Measurements from ENCODE around the gene IFT88. TPM values are rescaled to one million over a fixed set of nuclear protein-coding genes. Genes with fewer than 3 reads are reported as not detected.

IFT88 gene
- polyA plus RNA-seq, 3 donors from 2014 or later = 5.6 to 6.9 (median 6.2) TPM

DNA sequence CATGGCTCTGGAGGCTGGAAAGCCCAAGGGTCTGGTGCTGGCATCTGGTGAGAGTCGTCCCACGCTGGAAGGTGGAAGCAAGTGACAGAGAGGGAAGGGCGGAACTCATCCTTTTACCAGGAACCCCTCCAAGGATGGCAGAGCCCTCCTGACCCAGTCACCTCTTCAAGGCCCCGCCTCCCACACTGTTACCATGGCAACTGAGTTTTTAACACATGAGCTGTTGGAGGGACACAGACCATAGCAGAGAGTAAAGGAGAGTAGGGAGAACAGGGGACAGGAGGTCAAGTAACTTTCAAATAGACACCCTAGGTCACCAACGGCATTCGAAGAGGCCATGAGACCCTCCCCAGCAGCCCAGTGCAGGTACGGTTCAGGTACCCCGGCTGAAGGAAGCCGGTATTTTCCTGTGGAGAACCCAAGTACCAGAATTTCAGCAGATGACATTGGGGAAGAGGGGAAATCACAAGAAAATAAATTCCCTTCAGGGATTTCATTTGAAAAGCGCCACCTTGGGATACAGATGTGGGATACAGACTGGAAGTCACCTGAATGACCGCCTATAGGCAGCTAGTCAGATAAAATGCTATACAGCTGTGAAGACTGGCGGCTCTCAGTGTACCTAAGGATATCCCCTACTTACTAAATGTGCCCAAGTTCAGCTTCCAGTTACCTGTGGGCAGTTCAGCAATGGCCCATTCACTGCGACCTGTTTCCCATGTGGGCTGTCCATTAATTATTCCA, 144.5 kb downstream of the IFT88 start:
- Mint-ChIP-seq H3K9me3 (no peaks in the 10 kb centered on the region), H3K27ac (no peak overlapping the region), H3K4me3 (no peak overlapping the region), H3K36me3 (no peaks in the 10 kb centered on the region), H3K27me3 (ENCODE audit: low read depth in 3 of 3) (peaks cover 5 to 8% (median 7%) of the 10 kb centered on the region in 3 donors), H3K4me1 (peaks cover 3 to 12% of the 10 kb centered on the region in 2 donors)
- no peak for DNase-seq

DNA sequence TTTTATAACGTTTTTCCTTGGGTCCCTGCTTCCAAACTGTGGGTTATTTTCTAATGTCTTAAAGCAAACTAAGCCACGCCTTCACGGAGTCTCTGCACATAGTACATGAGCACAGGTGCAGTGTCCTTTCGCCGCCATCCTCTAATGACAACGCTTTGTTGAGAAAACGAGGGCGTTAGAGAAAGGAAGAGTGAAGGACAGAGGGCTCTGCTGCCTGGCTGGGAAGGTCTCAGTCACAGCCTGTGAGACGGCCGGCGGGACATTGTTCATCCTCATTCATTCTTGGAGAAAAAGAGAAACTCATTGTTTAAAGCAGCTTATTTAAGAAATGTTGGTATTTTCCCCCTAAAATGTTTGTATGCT, 146.0 kb downstream of the IFT88 start:
- no peak for DNase-seq
- Mint-ChIP-seq H3K9me3 (no peaks in the 10 kb centered on the region), H3K36me3 (no peaks in the 10 kb centered on the region), H3K4me1 (peaks cover 3 to 12% of the 10 kb centered on the region in 2 donors), H3K4me3 (peak overlapping the region in 2 of 5 donors; percentile 23 to 26), H3K27ac (no peak overlapping the region), H3K27me3 (ENCODE audit: low read depth in 3 of 3) (peaks cover 5 to 8% (median 5%) of the 10 kb centered on the region in 3 donors)

DNA sequence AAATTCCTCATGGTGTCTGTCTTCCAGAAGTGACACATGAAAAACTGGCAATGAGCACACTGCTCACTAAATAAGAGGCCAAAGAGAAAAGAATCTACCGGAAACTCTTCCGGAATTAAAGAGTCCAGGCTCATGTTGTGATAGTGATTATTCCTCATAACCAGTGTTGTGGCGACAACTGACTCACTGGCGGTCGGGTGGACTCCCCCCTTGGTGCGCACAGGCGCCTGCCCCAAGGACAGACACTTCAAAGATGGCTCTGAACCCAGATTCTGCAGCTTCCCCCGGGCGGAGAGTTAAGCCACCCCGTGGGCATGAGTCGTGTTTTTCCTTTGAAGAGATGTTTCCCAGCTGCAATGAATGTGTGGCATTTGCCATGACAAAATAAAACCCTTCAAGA, 146.8 kb downstream of the IFT88 start:
- Mint-ChIP-seq H3K36me3 (no peaks in the 10 kb centered on the region), H3K27me3 (ENCODE audit: low read depth in 3 of 3) (peaks cover 5 to 8% (median 5%) of the 10 kb centered on the region in 3 donors), H3K4me3 (no peak overlapping the region), H3K27ac (no peak overlapping the region), H3K4me1 (peaks cover 3 to 12% of the 10 kb centered on the region in 2 donors), H3K9me3 (no peaks in the 10 kb centered on the region)
- no peak for DNase-seq

DNA sequence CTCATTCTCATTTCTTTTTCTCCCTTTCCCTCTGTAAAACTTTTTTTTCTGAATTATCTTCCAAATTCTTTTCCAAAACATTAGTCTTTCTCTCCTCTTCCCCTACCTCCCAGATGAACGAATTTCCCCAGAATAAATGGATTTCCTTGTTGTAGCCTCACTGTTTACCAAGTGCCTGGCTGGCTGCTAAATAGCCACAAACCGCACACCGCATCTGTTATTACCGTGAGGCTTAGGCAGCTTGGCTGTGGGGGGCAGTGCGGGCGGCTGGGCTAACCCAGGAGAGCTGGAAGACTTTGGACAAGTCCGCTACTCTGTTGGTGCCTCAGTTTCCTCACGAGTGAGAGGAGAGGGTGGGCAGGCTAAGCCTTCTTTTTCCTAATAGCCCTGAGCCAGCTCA, 147.2 kb downstream of the IFT88 start:
- H3K36me3 Mint-ChIP-seq = no peaks in the 10 kb centered on the region
- peaks cover 3 to 8% (median 5%) of the 10 kb centered on the region in 3 donors for H3K27me3 Mint-ChIP-seq (ENCODE audit: low read depth in 3 of 3)
- DNase-seq = no peak
- H3K9me3 Mint-ChIP-seq = no peaks in the 10 kb centered on the region
- H3K4me3 Mint-ChIP-seq = no peak overlapping the region
- peaks cover 3 to 12% of the 10 kb centered on the region in 2 donors for H3K4me1 Mint-ChIP-seq
- H3K27ac Mint-ChIP-seq = no peak overlapping the region

DNA sequence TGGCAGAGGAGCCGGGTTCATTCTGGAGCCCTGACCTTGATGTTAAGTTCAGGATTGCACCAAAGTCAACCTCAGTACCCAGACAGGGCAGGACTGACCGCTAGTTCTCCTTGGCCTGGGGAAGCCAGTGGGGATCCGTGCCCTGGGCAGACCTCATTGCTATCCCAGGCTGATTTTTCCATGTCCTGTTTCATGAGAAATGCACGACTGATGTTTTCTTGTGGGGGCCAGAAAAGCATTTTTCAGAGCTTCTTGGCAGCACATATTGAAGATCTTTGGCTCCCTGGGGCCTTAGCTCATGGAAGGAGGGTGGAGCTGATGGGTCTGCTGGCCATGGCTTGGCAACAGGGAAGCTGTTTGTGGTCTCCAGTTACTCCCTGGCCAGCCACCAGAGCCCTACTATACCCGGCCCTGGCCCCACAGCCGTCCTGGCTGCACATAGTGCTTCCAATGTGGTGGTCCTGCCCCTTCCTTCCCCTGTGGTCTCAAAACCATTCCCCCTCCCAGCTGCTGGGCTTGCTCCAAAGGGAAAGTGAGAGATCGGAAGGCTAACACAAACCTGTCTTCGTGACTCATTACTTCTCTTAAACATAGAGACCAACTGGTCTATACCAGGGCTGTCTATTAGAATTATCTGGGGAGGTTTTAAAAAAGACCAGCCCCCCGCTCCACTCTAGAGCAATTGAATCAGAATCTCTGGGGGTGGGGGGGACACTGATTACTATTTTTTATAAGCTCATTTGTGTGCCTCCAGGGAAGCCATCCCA, 147.8 kb downstream of the IFT88 start:
- H3K36me3 Mint-ChIP-seq = no peaks in the 10 kb centered on the region
- H3K4me1 Mint-ChIP-seq = peaks cover 3 to 12% of the 10 kb centered on the region in 2 donors
- H3K4me3 Mint-ChIP-seq = no peak overlapping the region
- no peak for DNase-seq
- peaks cover 3 to 8% (median 5%) of the 10 kb centered on the region in 3 donors for H3K27me3 Mint-ChIP-seq (ENCODE audit: low read depth in 3 of 3)
- H3K9me3 Mint-ChIP-seq = no peaks in the 10 kb centered on the region
- no peak overlapping the region for H3K27ac Mint-ChIP-seq

DNA sequence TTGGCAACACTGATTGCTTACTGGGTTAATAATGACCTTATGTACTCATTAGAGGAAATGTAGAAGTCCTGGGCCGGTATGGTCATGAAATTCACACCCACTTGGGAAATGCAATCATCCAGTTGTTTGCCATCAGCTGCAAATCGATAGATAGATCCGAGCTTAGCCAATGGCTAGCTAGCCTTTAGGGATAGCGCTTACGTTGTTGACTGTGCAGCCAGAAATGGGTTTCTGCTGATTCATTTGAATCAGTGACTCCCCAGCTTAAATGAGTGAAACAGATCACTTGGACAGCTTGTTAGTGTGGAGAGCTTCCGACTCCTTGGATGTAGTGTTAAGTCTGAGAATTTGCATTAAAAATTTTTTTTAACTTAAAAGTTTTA, 148.4 kb downstream of the IFT88 start:
- Mint-ChIP-seq H3K36me3 (no peaks in the 10 kb centered on the region), H3K4me3 (no peak overlapping the region), H3K27ac (no peak overlapping the region), H3K27me3 (ENCODE audit: low read depth in 3 of 3) (peaks cover 3 to 8% (median 5%) of the 10 kb centered on the region in 3 donors), H3K4me1 (peaks cover 3 to 12% of the 10 kb centered on the region in 2 donors), H3K9me3 (no peaks in the 10 kb centered on the region)
- DNase-seq = no peak

DNA sequence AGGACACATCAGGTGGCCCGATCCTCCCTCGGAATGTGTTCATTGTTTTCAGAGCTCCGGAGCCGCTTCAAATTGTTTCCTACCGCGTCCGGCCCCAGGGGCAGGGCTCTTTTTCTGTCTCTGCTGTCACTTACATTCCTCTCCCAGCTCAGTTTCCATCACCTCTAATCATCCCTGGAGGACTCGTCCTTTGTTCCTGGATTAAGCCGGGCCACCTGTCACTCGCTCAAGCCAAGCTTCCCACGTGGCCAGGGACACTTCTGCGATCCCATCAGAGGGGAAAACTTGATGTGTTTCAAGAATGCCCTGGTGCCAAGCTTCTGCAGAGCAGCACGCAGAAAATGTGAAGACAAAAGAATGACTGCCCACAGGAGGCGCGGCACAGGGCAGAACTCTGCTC, 150.0 kb downstream of the IFT88 start:
- Mint-ChIP-seq H3K4me1 (peaks cover 5 to 12% of the 10 kb centered on the region in 2 donors), H3K4me3 (no peak overlapping the region), H3K27me3 (ENCODE audit: low read depth in 3 of 3) (peaks cover 6 to 12% (median 7%) of the 10 kb centered on the region in 3 donors), H3K27ac (no peak overlapping the region), H3K9me3 (no peaks in the 10 kb centered on the region), H3K36me3 (no peaks in the 10 kb centered on the region)
- no peak for DNase-seq

DNA sequence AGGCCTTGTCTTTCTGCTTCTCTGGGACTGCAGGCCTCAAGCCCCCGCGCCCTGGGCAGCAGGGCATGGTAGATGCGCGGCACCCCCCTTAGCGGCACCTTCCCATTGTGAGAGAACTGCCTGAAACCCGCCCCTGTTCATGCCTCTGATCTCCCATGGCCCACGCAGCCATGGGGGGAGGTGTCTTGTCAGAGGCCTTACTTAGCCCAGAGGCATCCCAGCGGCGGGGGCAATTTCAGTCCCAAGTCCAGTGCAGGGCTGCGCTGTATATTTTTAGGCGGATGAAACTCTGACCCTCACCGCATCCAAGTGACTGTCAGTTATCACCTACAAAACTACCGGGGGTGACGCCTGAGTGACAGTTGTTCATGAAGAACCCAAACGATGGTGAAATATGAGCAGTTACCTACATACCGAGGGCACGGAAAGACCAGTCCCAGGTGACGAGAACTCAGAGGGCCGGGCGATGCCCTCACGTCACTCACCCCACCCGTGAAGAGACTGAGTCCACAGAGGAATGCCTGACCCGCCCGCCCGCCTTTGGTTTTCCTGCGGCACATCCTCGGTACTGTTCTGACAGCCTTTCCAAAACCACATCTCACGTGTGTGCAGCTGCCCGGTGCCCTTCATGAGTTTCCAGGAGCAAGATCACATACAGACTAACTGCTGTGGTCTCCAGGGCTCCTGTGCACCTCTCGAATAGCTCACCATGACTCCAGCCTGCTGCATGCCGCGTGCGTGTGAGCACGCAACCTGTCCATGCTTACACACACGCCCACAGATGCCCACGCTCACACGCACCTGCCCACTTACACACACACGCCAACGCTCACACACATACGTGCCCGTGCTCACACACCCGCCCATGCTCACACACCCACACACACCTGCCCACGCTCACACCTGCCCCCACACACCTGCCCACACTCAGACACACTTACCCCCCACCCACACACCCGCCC, 150.9 kb downstream of the IFT88 start:
- H3K27me3 Mint-ChIP-seq (ENCODE audit: low read depth in 3 of 3) = peaks cover 7 to 11% (median 8%) of the 10 kb centered on the region in 3 donors
- no peak for DNase-seq
- H3K4me3 Mint-ChIP-seq = no peak overlapping the region
- no peaks in the 10 kb centered on the region for H3K9me3 Mint-ChIP-seq
- H3K4me1 Mint-ChIP-seq = peaks cover 3 to 7% of the 10 kb centered on the region in 2 donors
- no peaks in the 10 kb centered on the region for H3K36me3 Mint-ChIP-seq
- H3K27ac Mint-ChIP-seq = no peak overlapping the region

DNA sequence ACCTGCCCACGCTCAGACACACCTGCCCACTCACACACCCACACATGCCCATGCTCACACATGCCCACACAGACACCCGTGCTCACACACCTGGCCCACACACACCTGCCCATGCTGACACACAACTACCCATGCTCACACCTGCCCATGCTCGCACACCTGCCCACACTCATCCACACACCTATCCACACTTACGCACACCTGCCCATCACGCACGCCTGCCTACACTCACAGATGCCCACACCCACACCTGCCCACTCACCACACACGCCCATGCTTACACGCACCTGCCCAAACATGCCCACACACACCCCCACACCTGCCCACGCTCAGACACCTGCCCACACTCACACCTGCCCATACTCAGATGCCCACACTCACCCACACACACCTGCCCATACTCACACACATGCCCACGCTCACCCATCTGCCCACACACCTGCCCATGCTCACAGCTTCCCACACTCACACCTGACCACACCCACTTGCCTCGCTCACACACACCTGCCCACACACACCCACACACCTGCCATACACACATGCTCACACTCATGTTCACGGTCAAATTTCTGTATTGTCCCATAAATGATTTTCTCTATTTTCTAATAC, 152.1 kb downstream of the IFT88 start:
- H3K4me3 Mint-ChIP-seq = no peak overlapping the region
- peaks cover 0 to 2% of the 10 kb centered on the region in 2 donors for H3K4me1 Mint-ChIP-seq
- no peaks in the 10 kb centered on the region for H3K9me3 Mint-ChIP-seq
- no peak for DNase-seq
- H3K27ac Mint-ChIP-seq = no peak overlapping the region
- H3K36me3 Mint-ChIP-seq = no peaks in the 10 kb centered on the region
- peaks cover 4 to 9% (median 4%) of the 10 kb centered on the region in 3 donors for H3K27me3 Mint-ChIP-seq (ENCODE audit: low read depth in 3 of 3)

DNA sequence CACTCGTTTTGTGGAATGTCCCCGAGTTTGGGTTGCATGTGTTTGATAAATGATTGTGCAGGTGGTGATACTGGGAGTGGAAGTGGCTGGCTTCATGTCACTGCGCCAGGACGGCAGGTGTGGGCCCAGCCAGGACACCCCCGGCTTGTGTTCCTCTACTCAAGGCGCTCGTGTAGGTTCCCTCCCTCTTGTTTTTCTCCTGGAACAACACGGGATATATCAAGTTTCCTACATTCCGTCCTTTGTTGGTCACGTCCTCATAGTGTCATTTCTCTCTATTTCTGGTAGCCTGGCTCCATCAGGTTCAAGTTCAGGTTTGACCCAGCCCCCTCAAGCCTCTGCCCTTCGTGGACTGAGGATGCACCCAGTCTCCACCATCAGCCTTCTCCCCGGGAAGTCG, 152.8 kb downstream of the IFT88 start:
- Mint-ChIP-seq H3K4me3 (no peak overlapping the region), H3K27ac (no peak overlapping the region), H3K27me3 (ENCODE audit: low read depth in 3 of 3) (peaks cover 4 to 6% (median 4%) of the 10 kb centered on the region in 3 donors), H3K36me3 (no peaks in the 10 kb centered on the region), H3K9me3 (no peaks in the 10 kb centered on the region), H3K4me1 (peaks cover 0 to 2% of the 10 kb centered on the region in 2 donors)
- no peak for DNase-seq

DNA sequence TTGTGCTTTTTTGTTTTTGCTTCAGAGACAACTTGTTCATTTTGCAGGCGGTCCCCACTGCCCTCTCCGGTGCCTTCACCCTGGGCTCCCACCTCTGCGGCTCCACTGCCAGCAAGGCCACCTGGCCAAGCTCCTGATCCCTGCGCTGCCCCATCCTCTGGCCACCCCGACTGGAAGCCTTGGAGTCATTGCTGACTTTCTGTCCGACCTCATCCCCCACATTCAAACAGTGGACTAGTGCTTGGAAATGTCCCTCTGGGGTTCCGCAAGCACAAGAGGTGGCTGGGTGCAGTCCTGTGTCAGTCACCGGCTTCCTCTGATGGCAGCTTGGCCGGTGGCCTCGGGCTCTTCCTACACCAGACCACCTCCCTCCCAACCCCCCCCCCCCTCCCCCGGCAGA, 153.5 kb downstream of the IFT88 start:
- Mint-ChIP-seq H3K4me3 (no peak overlapping the region), H3K27ac (no peak overlapping the region), H3K9me3 (no peaks in the 10 kb centered on the region), H3K4me1 (peaks cover 0 to 2% of the 10 kb centered on the region in 2 donors), H3K27me3 (ENCODE audit: low read depth in 3 of 3) (peaks cover 4% of the 10 kb centered on the region in 3 donors), H3K36me3 (no peaks in the 10 kb centered on the region)
- no peak for DNase-seq

DNA sequence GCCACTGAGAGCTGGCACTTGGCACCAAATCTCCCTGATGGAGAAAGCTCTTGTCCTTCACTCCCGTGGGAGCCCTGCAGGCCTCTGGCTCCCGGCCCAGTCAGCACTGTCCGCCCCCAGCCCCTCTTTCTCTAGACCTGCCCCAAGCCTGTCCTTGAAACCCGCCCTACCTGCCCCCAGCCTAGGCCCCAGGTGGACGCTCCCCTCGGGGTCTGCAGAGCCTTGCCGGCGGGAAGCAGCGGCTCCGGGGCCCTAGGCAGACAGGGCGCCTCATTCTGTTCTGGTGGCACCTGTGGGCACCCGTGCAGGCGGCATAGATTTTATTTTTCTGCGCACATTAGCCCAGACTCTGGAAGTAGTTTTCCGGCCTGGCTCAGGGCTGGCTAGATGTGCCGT, 154.1 kb downstream of the IFT88 start:
- Mint-ChIP-seq H3K27ac (no peak overlapping the region), H3K36me3 (no peaks in the 10 kb centered on the region), H3K9me3 (no peaks in the 10 kb centered on the region), H3K4me1 (peaks cover 0 to 2% of the 10 kb centered on the region in 2 donors), H3K27me3 (ENCODE audit: low read depth in 3 of 3) (peaks cover 4 to 6% (median 4%) of the 10 kb centered on the region in 3 donors), H3K4me3 (no peak overlapping the region)
- DNase-seq = no peak
